Upper lobe of left lung (tissue), 4 donors: Measurements from ENCODE around the gene NRXN3.

Experiments used
- EP300 ChIP-seq, 4 donors: sonication (generic); formaldehyde crosslinking; IDR thresholded peaks; one replicate each; pipeline ENCODE4 v1.5.1; 2017; ENCODE audit warnings: antibody characterized with exemption in 4 of 4, control low read depth in 2 of 4
- TF ChIP-seq, protein P1 (sequence below), 6 experiments: fragments of 450-650 bp in 4 of 6; fragments of 200-600 bp in 2 of 6; sonication (generic) in 2 of 6; IDR thresholded peaks; one replicate each; pipeline ENCODE4 v1.5.1; 2016 to 2019; ENCODE audit warnings: antibody characterized with exemption in 6 of 6

- TF ChIP-seq, protein P1, sequence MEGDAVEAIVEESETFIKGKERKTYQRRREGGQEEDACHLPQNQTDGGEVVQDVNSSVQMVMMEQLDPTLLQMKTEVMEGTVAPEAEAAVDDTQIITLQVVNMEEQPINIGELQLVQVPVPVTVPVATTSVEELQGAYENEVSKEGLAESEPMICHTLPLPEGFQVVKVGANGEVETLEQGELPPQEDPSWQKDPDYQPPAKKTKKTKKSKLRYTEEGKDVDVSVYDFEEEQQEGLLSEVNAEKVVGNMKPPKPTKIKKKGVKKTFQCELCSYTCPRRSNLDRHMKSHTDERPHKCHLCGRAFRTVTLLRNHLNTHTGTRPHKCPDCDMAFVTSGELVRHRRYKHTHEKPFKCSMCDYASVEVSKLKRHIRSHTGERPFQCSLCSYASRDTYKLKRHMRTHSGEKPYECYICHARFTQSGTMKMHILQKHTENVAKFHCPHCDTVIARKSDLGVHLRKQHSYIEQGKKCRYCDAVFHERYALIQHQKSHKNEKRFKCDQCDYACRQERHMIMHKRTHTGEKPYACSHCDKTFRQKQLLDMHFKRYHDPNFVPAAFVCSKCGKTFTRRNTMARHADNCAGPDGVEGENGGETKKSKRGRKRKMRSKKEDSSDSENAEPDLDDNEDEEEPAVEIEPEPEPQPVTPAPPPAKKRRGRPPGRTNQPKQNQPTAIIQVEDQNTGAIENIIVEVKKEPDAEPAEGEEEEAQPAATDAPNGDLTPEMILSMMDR (IDR thresholded peaks at IDR 0.05) = no peak
- no peak for TF ChIP-seq EP300 (IDR thresholded peaks at IDR 0.05)
Measured at GRCh38 chr14:78498062-78498595, 328.0 kb downstream of the NRXN3 start.
